ENCODE data around the gene SNTG2.

Gene SNTG2

DNA sequence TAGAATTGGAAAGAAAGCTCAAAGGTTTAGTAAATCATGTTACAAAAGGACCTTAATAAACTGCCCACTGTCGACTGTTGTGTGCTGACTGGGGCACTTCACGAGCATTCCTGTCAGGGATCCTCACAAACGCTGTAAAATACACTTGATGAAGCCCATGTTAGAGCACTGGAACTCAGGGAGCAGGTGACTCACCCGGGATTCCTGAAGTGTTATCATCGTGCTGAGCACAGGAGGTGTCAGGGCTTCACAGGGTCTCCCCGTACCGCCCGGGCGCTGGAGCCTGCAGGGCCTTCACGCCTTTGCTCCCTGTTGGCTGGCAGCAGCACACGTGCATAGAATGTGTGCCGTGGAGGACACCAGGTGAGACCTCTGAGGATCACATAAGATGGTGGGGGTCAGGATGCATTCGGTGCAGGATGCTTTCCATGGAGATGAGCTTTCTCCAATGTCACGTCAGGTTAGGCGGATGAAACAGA is 187.3 kb downstream of the SNTG2 start:
- H3K27me3 Mint-ChIP-seq: peaks cover 20 to 31% of the 10 kb centered on the region in 2 donors
- ATAC-seq (replicated peaks): no peak
- H3K9me3 Mint-ChIP-seq: no peaks in the 10 kb centered on the region
- peaks cover 8 to 17% of the 10 kb centered on the region in 2 donors for H3K4me1 Mint-ChIP-seq
- H3K36me3 Mint-ChIP-seq: peaks cover 0 to 2% of the 10 kb centered on the region in 2 donors
- no peak overlapping the region for H3K27ac Mint-ChIP-seq
- no peak for DNase-seq
- H3K4me3 Mint-ChIP-seq: no peak overlapping the region

DNA sequence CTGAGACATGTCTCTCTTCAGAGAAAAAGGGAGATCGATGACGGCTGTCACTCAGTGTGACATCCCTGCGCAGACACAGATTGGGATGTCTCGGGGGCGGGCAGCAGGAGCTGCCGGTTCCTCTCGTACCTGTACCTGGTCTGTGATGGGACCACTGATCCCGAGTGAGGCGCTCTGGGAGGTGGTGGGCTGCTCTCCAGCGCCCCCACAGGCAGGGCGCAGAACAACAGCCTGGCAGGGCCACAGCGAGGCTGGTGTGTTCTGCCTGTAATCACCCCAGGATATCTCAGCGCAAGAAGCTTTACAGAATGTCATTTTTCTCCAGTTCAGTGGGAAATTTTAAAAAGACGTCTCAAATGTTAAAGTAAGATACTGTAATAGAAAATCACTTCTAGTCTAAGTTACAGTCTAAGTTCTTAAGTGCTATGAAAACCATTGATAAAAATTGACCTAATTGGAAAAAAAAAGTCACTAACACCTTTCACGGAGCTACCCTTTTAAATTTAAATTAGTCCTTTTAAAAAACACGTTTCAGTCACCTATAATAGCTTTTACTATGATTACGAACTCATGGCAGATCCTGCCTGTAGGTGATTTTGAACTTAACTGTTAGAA is 189.8 kb downstream of the SNTG2 start:
- ATAC-seq (replicated peaks): peak; percentile 63 to 65

DNA sequence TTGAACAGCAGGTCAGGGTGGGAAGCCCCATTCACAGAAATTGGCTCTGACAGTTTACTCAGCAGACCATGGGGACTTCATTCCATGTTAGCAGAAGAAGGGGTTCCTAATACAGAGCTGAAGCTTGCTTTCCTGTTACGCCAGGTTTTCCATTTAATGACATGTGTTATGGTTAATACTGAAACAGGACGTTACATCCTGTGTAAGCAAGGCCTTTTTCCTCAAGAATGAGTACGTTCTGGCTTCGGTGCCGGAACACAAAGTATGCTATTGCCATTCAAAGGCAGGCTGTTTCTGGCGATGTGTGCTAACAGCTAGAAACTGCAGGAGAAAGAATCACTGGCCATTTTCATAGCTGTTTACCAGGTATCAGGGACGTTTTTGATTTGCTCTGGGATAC is 190.4 kb downstream of the SNTG2 start:
- Mint-ChIP-seq H3K4me3 (no peak overlapping the region), H3K27me3 (peaks cover 8 to 34% of the 10 kb centered on the region in 2 donors), H3K27ac (no peak overlapping the region), H3K4me1 (peaks cover 3 to 11% of the 10 kb centered on the region in 2 donors), H3K9me3 (peaks cover 6% of the 10 kb centered on the region in 2 donors), H3K36me3 (peaks cover 6 to 10% of the 10 kb centered on the region in 2 donors)
- DNase-seq (no peak), ATAC-seq (replicated peaks) (no peak)

More for the DNA sequence above, 189.8 kb downstream of the SNTG2 start:
- Mint-ChIP-seq H3K27ac (no peak overlapping the region), H3K4me1 (peaks cover 3 to 11% of the 10 kb centered on the region in 2 donors), H3K9me3 (peaks cover 6% of the 10 kb centered on the region in 2 donors), H3K36me3 (peaks cover 6 to 10% of the 10 kb centered on the region in 2 donors), H3K4me3 (no peak overlapping the region), H3K27me3 (peaks cover 11 to 36% of the 10 kb centered on the region in 2 donors)
- peak; percentile 11 for DNase-seq

DNA sequence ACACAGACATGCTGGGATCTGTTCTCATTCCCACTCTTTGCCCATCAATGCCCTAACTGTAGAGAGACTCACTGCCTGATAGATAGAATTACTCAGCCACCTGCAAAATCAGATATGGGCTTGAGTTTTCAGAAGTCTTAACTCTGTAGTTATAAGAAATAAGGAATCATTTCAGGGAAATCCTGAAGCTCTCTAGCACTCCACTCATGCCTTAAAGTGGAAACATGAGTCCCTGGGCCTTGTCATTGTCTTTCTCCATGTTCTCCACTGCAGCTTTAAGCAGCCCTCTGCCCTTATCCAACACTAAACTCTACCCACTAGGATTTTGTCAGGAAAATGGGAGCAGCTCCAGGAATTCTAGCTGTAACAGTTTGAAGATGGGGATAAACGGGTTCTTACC is 192.5 kb downstream of the SNTG2 start:
- Mint-ChIP-seq H3K4me1 (peaks cover 0 to 9% of the 10 kb centered on the region in 2 donors), H3K27me3 (peaks cover 5 to 24% of the 10 kb centered on the region in 2 donors), H3K9me3 (peaks cover 6% of the 10 kb centered on the region in 2 donors), H3K27ac (no peak overlapping the region), H3K4me3 (no peak overlapping the region), H3K36me3 (peaks cover 6 to 10% of the 10 kb centered on the region in 2 donors)
- DNase-seq (no peak), ATAC-seq (replicated peaks) (no peak)

DNA sequence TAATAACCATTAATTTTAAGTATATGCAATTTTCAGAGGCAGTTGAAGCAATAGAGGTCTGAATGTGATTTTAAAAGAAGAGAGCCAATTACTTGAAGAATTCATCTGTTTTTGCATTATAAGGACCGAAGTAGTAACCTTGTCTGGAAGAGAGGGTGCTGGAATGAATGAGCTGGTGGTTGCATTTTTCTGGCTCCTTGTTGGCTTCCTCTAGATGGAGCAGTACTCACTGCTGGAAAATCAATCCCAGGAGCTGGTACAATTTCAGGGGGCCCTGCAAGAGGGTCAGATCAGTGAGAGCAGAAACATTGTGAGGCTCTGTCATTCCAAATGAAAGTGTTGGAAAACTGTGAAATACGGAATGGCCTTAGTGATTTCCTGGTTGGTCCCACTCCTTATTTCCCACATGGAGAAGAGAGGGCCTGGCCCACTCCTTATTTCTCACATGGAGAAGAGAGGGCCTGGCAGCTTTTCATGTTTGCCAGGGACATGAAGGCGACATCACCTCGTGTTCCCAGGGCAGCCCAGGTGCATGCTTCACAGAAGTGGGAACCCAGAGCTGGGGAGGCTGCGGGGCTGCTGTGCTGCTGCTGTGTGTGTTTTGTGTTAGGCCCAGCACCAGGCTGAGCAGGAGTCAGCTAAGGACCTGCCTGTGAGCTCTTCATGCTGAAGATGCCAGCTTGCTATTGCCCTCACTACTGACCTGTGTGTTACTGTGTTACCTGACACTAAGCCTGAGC is 197.4 kb downstream of the SNTG2 start:
- Mint-ChIP-seq H3K4me3 (no peak overlapping the region), H3K9me3 (peaks cover 6% of the 10 kb centered on the region in 2 donors), H3K27ac (no peak overlapping the region), H3K4me1 (peaks cover 4 to 27% of the 10 kb centered on the region in 2 donors), H3K27me3 (peaks cover 5 to 16% of the 10 kb centered on the region in 2 donors), H3K36me3 (peaks cover 6 to 7% of the 10 kb centered on the region in 2 donors)
- no peak for DNase-seq
- no peak for ATAC-seq (replicated peaks)

DNA sequence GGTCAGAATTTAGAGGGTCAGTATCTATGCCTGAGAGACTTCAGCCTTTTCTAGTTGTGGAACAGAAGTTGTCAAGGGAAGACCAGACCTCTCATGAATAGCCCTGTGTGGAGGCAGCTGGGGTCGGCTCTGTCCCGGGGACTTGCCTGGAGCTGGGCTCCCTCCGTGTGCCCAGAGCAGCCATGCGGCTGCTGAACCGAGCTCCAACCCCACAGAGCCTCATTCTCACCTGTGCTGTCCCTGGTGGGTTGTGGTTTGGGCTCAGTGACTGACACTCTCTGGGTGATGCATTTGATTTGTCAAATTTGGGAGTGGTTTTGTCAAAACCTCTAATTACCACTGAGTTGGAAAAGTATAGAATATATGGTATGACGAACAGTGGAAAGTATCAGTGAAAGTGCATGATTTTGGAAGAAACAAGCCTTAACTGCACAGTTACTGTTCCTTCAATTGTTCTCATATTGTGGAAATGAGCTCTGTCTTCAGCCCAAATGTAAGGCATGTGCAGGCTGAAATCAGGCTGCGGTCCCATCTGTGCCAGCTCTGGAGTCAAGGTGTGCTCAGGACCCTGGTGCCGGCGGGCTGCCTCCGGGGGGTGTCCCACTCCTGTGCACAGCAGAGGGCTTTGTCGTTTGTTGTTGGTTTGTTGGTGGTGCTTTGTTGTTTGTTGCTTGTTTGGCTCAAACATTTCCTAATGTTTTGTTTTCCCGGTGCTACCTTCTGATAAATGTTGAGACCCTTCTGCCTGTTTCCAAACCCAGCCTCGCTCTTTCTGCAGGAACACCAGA is 200.3 kb downstream of the SNTG2 start:
- no peaks in the 10 kb centered on the region for H3K9me3 Mint-ChIP-seq
- H3K36me3 Mint-ChIP-seq: no peaks in the 10 kb centered on the region
- no peak overlapping the region for H3K27ac Mint-ChIP-seq
- no peak overlapping the region for H3K4me3 Mint-ChIP-seq
- peak in 1 of 2 donors; percentile 53 for ATAC-seq (replicated peaks)
- H3K27me3 Mint-ChIP-seq: peaks cover 0 to 4% of the 10 kb centered on the region in 2 donors
- DNase-seq: no peak
- H3K4me1 Mint-ChIP-seq: peaks cover 4 to 27% of the 10 kb centered on the region in 2 donors

DNA sequence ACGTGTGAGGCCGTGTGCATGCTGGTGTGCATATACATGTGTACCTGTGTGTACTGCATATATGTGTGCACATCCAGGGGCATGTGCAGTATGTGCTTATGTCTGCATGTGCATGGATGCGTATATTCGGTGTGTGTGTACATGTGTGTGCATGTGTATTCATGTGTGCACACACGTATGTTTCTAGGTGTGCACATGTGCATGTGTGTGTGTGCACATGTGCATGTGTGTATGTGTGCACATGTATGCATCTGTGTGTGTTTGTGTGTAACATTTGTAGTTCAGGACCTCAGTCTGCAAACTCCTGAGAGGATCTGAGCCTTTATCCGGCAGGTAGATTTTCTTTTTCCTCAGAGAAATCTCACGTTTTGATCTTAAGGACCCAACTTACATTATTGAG is 201.7 kb downstream of the SNTG2 start:
- Mint-ChIP-seq H3K4me3 (no peak overlapping the region), H3K9me3 (no peaks in the 10 kb centered on the region), H3K4me1 (peaks cover 4 to 27% of the 10 kb centered on the region in 2 donors), H3K27ac (no peak overlapping the region), H3K27me3 (peaks cover 0 to 4% of the 10 kb centered on the region in 2 donors), H3K36me3 (no peaks in the 10 kb centered on the region)
- DNase-seq (no peak), ATAC-seq (replicated peaks) (no peak)

DNA sequence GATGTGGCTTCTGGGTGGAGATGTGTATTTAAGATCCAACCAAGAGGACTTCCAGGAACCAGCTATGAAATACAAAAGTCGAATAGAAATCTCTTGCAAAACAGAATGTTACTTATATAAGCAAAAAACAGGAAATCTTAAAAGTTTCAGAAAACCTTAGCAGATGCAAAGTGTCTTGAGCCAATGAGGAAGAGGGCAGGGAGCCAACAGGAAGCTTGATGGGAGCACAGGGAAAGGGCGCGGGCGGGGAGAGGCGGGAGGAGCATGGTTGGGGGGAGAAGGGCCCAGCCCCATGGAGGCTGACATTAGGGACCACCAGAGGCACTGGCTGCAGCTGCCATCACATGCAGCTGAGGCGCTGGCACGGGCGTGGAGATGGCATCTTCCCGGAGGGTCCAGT is 203.3 kb downstream of the SNTG2 start:
- H3K4me1 Mint-ChIP-seq: peaks cover 2 to 15% of the 10 kb centered on the region in 2 donors
- DNase-seq: no peak
- H3K36me3 Mint-ChIP-seq: no peaks in the 10 kb centered on the region
- peaks cover 0 to 3% of the 10 kb centered on the region in 2 donors for H3K27me3 Mint-ChIP-seq
- no peaks in the 10 kb centered on the region for H3K9me3 Mint-ChIP-seq
- no peak overlapping the region for H3K27ac Mint-ChIP-seq
- ATAC-seq (replicated peaks): no peak
- no peak overlapping the region for H3K4me3 Mint-ChIP-seq

DNA sequence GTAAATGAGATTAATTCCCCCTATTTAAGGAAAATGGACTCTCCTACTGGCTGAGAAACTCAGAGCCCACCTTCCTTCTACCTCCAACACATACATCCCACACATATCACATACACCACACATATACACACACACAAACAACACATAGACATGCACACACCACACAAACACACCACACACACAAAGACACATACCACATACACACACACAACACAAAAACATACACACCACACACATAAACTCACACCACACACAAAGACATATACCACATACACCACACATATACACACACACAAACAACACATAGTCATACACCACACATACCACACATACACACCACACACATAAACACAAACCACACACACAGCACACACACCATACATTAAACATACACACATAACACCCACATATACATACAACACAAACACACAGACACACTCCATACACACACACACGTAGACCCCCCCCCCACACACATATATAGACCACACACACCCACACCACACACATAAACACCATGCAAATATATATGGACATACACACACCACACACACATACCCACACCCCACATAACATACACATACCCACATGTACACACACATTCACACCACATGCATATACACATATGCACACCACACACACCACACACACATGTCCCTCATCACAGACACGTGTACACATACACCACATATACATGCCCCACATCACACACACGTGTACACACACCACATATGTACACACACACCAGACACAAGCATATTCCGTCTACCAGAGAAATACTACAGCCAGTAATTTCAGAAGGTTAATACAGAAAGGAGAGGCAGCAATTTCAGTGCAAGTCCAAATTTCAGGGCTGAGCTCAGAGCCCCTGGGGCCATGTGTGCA is 204.3 kb downstream of the SNTG2 start:
- H3K4me3 Mint-ChIP-seq: no peak overlapping the region
- ATAC-seq (replicated peaks) (no peak), DNase-seq (no peak)
- H3K27ac Mint-ChIP-seq: no peak overlapping the region
- no peaks in the 10 kb centered on the region for H3K36me3 Mint-ChIP-seq
- H3K9me3 Mint-ChIP-seq: no peaks in the 10 kb centered on the region
- peaks cover 0 to 12% of the 10 kb centered on the region in 2 donors for H3K4me1 Mint-ChIP-seq
- H3K27me3 Mint-ChIP-seq: no peaks in the 10 kb centered on the region

DNA sequence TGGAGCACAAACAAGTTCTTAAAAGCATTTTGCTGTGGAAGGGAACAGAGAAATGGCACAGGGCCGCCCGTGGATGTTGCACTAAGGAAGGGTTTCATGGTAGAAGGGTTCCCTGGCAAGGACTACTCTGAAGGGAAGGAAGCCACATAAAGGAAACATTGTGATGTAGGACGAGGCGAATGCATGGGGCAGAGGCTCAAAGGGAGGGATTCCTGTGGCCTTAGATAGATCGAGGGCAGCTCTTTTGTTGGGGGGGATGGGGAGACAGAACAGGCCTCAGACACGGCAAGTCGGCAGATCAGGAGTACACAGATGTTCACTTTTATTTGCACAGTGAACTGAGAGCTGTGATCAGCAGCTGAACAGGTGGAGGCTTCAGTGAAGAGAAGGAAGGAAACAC is 205.4 kb downstream of the SNTG2 start:
- H3K36me3 Mint-ChIP-seq: no peaks in the 10 kb centered on the region
- H3K27me3 Mint-ChIP-seq: no peaks in the 10 kb centered on the region
- DNase-seq: no peak
- no peaks in the 10 kb centered on the region for H3K9me3 Mint-ChIP-seq
- no peak overlapping the region for H3K27ac Mint-ChIP-seq
- peaks cover 0 to 3% of the 10 kb centered on the region in 2 donors for H3K4me1 Mint-ChIP-seq
- no peak overlapping the region for H3K4me3 Mint-ChIP-seq
- ATAC-seq (replicated peaks): no peak

DNA sequence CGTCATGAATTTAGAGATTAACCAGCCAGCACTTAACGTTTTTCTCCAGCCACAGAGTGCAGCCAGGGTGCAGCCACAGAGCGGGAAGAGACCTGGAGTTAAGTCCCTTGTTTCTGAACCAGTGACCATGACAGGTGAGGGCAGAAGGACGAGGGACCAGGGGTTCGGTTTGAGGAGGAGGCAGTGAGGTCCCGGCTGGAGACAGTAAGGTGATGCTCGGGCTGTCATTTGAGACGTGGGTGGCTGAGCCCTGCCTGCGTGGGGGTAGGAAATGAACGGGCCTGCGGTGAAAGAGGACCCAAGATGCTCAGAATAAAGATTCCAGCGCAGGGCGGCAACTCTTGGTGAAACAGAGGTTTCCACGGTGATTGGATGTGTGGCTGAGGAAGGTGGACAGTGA is 205.9 kb downstream of the SNTG2 start:
- DNase-seq: no peak
- Mint-ChIP-seq H3K27me3 (no peaks in the 10 kb centered on the region), H3K9me3 (no peaks in the 10 kb centered on the region), H3K4me3 (no peak overlapping the region), H3K36me3 (no peaks in the 10 kb centered on the region), H3K27ac (no peak overlapping the region), H3K4me1 (no peaks in the 10 kb centered on the region)
- no peak for ATAC-seq (replicated peaks)

DNA sequence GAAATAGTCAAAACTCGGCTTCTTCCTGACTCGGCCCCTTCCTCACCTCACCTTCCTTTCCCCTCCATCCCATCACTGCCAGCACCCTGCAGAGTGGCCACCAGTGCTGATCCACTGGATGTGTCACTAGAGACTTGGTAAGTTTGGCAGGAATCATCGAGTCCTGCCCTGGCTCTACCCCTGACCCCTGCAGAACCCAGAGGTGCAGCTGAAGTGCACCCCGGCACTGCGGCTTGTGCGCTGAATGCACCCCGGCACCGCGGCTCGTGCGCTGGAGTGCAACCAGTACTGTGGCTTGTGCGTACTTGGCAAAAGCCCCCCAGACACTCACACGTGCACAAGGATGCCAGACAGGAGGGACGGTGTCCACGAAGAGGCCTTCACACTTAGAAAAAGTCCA is 206.5 kb downstream of the SNTG2 start:
- no peaks in the 10 kb centered on the region for H3K36me3 Mint-ChIP-seq
- H3K4me1 Mint-ChIP-seq: no peaks in the 10 kb centered on the region
- H3K27me3 Mint-ChIP-seq: no peaks in the 10 kb centered on the region
- ATAC-seq (replicated peaks) (no peak), DNase-seq (no peak)
- no peak overlapping the region for H3K27ac Mint-ChIP-seq
- H3K9me3 Mint-ChIP-seq: no peaks in the 10 kb centered on the region
- H3K4me3 Mint-ChIP-seq: no peak overlapping the region

DNA sequence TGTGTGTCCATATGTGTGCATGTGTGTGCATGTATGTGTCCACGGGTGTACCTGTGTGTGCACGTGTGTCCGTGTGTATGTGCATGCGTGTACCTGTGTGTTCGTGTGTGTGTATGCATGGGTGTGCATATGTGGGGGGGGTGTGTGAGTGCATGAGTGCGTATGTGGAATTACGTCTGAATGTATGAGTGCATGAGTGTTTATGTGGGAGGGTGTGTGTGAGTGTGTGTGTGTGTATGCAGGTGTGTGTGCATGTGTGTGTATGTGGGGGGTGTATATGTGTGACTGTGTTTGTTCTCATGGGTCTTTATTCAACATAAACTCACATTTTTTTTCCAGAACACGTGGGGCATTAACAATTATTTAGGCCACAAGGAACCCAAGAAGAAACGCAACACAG is 208.4 kb downstream of the SNTG2 start:
- Mint-ChIP-seq H3K27ac (no peak overlapping the region), H3K27me3 (no peaks in the 10 kb centered on the region), H3K4me3 (no peak overlapping the region), H3K4me1 (peaks cover 14 to 19% of the 10 kb centered on the region in 2 donors), H3K9me3 (peaks cover 13 to 16% of the 10 kb centered on the region in 2 donors), H3K36me3 (peaks cover 10 to 12% of the 10 kb centered on the region in 2 donors)
- DNase-seq (no peak), ATAC-seq (replicated peaks) (no peak)

All from stimulated activated naive B cell treated with anti-CD40 and anti-IgM and Interleukin-4, amounts not matched to agents 10 μg/mL and 1 μg/mL and 100 μg/mL, for 72 hours (primary cell).